Measurements from ENCODE around the gene TMEM35B. TPM values are rescaled to one million over a fixed set of nuclear protein-coding genes. Genes with fewer than 3 reads are reported as not detected.

The TMEM35B gene
- total RNA-seq, 2 donors from 2014 or later, result 16.1 to 16.2 TPM

Other genes with a start within 250 kb of the TMEM35B start
- gene GJB5, start 230.3 kb downstream of the TMEM35B start, total RNA-seq, result not detected
- under 1 TPM in 1 of 2 donors, not detected in 1; 0.11 TPM for gene GJB4, start 225.6 kb downstream of the TMEM35B start, total RNA-seq
- 10 to 100 TPM in 1 of 2 donors, 1 to 10 TPM in 1; 6.7 to 11.0 TPM for gene GJB3, start 204.1 kb downstream of the TMEM35B start, total RNA-seq
- 1 to 10 TPM; 1.5 to 2.3 TPM for gene GJA4, start 192.3 kb downstream of the TMEM35B start, total RNA-seq
- gene SMIM12, start 125.6 kb downstream of the TMEM35B start, total RNA-seq, result 10 to 100 TPM; 58.8 to 59.4 TPM
- under 1 TPM; 0.24 to 0.28 TPM for gene DLGAP3, start 55.7 kb downstream of the TMEM35B start, total RNA-seq
- 10 to 100 TPM; 19.4 to 21.4 TPM for gene ZMYM6, start 46.6 kb upstream of the TMEM35B start, total RNA-seq
- gene ZMYM1, start 94.0 kb upstream of the TMEM35B start, total RNA-seq, result 10 to 100 TPM; 12.3 to 15.9 TPM
- 100 to 1,000 TPM; 139 to 170 TPM for gene SFPQ, start 207.8 kb upstream of the TMEM35B start, total RNA-seq